Endometrial microvascular endothelial cells (primary cell): Measurements from ENCODE around the gene LTBP3. TPM values are rescaled to one million over a fixed set of nuclear protein-coding genes. Genes with fewer than 3 reads are reported as not detected.

Experiments used
- in situ Hi-C: cut with HindIII; loops from 2 replicates; pipeline ENCODE4 v1.10.0; 2017; ENCODE audit warnings: low sequenced_read_pairs, low pct_unique_long_range_greater_than_20kb; ENCODE audit errors: inconsistent ontology term
- total RNA-seq: library from RNA; depleted of rRNA; stranded (reverse); fragments of >200 nt; gene quantifications from one replicate; pipeline ENCODE4 v1.2.3, GENCODE V29; 2015; ENCODE audit errors: inconsistent ontology term

Gene LTBP3
- total RNA-seq, 1 donor from 2014 or later: 42.3 TPM

- in situ Hi-C loops: no loop called here
These were observed 16.8 kb downstream of the LTBP3 start for GRCh38 chr11:65541093-65541982.

- in situ Hi-C loops: no loop called here
These were observed 17.7 kb downstream of the LTBP3 start for GRCh38 chr11:65540290-65541092.

- in situ Hi-C loops: no loop called here
These were observed 18.3 kb downstream of the LTBP3 start for GRCh38 chr11:65539744-65540289.

GRCh38 chr11:65538915-65539743, 19.0 kb downstream of the LTBP3 start:
- in situ Hi-C loops: no loop called here

GRCh38 chr11:65538232-65538914, 19.8 kb downstream of the LTBP3 start:
- in situ Hi-C loops: no loop called here

- in situ Hi-C loops: no loop called here
These were observed 20.4 kb downstream of the LTBP3 start for GRCh38 chr11:65537620-65538231.

GRCh38 chr11:65537296-65537597, 20.9 kb downstream of the LTBP3 start:
- in situ Hi-C loops: no loop called here

GRCh38 chr11:65536412-65537295, 21.5 kb downstream of the LTBP3 start:
- in situ Hi-C loops: no loop called here

GRCh38 chr11:65535102-65535501, 23.1 kb downstream of the LTBP3 start:
- in situ Hi-C loops: no loop called here

- in situ Hi-C loops: no loop called here
These were observed 25.6 kb downstream of the LTBP3 start for GRCh38 chr11:65532388-65533064.

- in situ Hi-C loops: no loop called here
These were observed 28.0 kb downstream of the LTBP3 start for GRCh38 chr11:65530157-65530496.

- in situ Hi-C loops: no loop called here
These were observed 28.5 kb downstream of the LTBP3 start for GRCh38 chr11:65529475-65530156.

GRCh38 chr11:65528819-65529350, 29.3 kb downstream of the LTBP3 start:
- in situ Hi-C loops: no loop called here

GRCh38 chr11:65526744-65527143, 31.4 kb downstream of the LTBP3 start:
- in situ Hi-C loops: no loop called here

GRCh38 chr11:65525546-65526480, 32.3 kb downstream of the LTBP3 start:
- in situ Hi-C loops: no loop called here
